OCI-LY7 (cell line): ENCODE measurements around the gene ERC1.

Source experiments
- CTCF ChIP-seq: fragments of 200-600 bp; sonication (generic); conservative IDR thresholded peaks from 2 replicates; pipeline ENCODE4 v1.5.1; 2014; ENCODE audit warnings: mild to moderate bottlenecking, antibody characterized with exemption, low read length, moderate library complexity, mixed read lengths
- EZH2phosphoT487 ChIP-seq: fragments of 200-600 bp; sonication (generic); IDR thresholded peaks from 2 replicates; pipeline ENCODE4 v1.6.1; 2018; ENCODE audit warnings: low read depth, borderline replicate concordance, mild to moderate bottlenecking, mixed run types, antibody characterized with exemption, low read length, moderate library complexity, mixed read lengths

GRCh38 chr12:1281683-1282366 is 290.8 kb downstream of the ERC1 start:
- no peak for TF ChIP-seq CTCF
- TF ChIP-seq EZH2phosphoT487: no peak
